IMR-90 (cell line): ENCODE results near the gene TNFSF9.

Source experiments
- CTCF ChIP-seq: conservative IDR thresholded peaks from 2 replicates; pipeline ENCODE4 v1.5.1; 2012; ENCODE audit warnings: mild to moderate bottlenecking, low read depth, low read length, improper control_type of control experiment
- MAZ ChIP-seq: IDR thresholded peaks from 2 replicates; pipeline ENCODE4 v1.6.1; 2012; ENCODE audit warnings: low read depth, mild to moderate bottlenecking, low read length, improper control_type of control experiment, moderate library complexity, borderline replicate concordance
- POLR2A ChIP-seq: IDR thresholded peaks from 2 replicates; pipeline ENCODE4 v1.6.1; 2012; ENCODE audit warnings: mild to moderate bottlenecking, low read depth, low read length
- RAD21 ChIP-seq: IDR thresholded peaks from 2 replicates; pipeline ENCODE4 v1.6.1; 2012; ENCODE audit warnings: low read length, improper control_type of control experiment

DNA sequence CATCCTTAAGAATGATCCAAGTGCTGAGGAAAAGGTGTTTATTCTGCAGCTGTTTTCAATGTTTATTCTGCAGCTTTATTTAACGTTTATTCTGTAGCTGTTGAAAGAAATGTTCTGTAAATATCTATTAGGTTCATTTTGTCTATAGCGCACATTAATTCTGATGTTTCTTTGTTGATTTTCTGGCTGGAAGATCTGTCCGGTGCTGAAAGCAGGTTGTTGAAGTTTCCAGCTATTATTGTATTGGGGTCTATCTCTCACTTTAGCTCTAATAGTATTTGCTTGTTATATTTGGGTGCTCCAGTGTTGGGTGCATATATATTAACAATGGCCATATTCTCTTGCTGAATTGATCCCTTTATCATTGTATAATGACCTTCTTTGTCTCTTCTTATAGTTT is 39.9 kb downstream of the TNFSF9 start:
- TF ChIP-seq POLR2A (no peak), CTCF (no peak), MAZ (no peak), RAD21 (no peak)
